Vagina (tissue), 2 donors: ENCODE measurements around the gene TMOD2.

Experiments
- CTCF ChIP-seq, 3 experiments: fragments of 450-650 bp in 2 of 3; fragments of 200-600 bp in 1 of 3; sonication (generic) in 1 of 3; IDR thresholded peaks; one replicate each; pipeline ENCODE4 v1.5.1; 2017 to 2019; ENCODE audit warnings: antibody characterized with exemption in 3 of 3, mild to moderate bottlenecking in 2 of 3, moderate library complexity in 2 of 3
- POLR2A ChIP-seq, 2 donors: fragments of 450-650 bp; IDR thresholded peaks; one replicate each; pipeline ENCODE4 v1.6.1; 2017; ENCODE audit warnings: antibody characterized with exemption in 2 of 2, mild to moderate bottlenecking in 2 of 2, moderate library complexity in 2 of 2
- POLR2AphosphoS5 ChIP-seq, 2 donors: sonication (generic); formaldehyde crosslinking; IDR thresholded peaks; one replicate each; pipeline ENCODE4 v1.9.0; 2017; ENCODE audit warnings: antibody characterized with exemption in 2 of 2, mild to moderate bottlenecking in 2 of 2, low read depth in 1 of 2; ENCODE audit not compliant: insufficient read depth in 1 of 2

- TF ChIP-seq CTCF (IDR thresholded peaks at IDR 0.05) (no peak), POLR2A (IDR thresholded peaks at IDR 0.05) (no peak), POLR2AphosphoS5 (IDR thresholded peaks at IDR 0.05; ENCODE audit: insufficient read depth in 1 of 2, low read depth in 1 of 2) (no peak)
These were observed 26.7 kb upstream of the TMOD2 start for GRCh38 chr15:51724673-51725072.
